HG03520 (cell line): ENCODE measurements around the gene PRMT7.

Experiments
- ATAC-seq: cut with Tn5 transposase; IDR thresholded peaks from one replicate; pipeline ENCODE4 v1.9.1; 2021; ENCODE audit warnings: mild to moderate bottlenecking, moderate library complexity; ENCODE audit not compliant: unreplicated experiment

The PRMT7 gene

DNA sequence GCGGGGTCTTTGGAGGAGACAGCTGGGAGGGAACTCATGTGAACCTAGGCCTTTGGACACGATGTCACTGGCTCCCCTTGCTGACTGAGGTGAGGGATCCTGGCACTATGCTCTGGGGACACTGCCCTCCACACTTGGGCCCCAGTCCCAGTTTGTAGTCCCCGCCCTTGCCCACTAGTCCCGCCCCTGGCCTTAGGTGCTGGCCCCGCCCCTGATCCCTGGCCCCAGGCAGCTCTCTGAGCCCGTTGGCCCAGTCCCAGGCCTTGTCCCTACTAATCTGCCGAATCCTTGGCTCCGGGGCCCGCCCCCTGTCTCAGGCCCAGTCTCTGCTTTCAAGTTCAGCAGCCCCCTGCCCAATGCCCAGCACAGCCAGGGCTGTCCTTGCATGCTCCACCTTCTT is 76.5 kb downstream of the PRMT7 start:
- no peak for ATAC-seq

GRCh38 chr16:68388124-68388523 is 77.3 kb downstream of the PRMT7 start:
- ATAC-seq = no peak

DNA sequence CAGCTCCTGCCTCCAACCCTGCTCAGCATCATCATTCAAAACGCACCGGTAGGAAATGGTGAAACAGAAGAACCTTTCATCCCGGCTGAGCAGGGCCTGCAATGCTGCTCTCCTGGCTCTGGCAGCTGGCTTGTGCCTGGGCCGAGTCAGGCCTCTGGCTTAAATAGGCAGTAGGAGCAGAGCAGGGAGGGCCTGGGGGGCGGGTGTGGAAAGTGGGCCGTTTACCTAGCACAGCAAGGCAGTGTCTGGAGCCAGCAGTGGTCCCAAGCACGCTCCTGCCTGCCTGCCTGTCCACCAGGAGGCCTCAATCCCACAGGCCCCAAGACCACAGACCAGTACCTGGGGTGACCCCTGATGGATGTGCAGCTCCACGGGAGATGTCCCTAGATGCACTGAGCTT is 78.2 kb downstream of the PRMT7 start:
- no peak for ATAC-seq

GRCh38 chr16:68389750-68390371 is 79.0 kb downstream of the PRMT7 start:
- no peak for ATAC-seq

DNA sequence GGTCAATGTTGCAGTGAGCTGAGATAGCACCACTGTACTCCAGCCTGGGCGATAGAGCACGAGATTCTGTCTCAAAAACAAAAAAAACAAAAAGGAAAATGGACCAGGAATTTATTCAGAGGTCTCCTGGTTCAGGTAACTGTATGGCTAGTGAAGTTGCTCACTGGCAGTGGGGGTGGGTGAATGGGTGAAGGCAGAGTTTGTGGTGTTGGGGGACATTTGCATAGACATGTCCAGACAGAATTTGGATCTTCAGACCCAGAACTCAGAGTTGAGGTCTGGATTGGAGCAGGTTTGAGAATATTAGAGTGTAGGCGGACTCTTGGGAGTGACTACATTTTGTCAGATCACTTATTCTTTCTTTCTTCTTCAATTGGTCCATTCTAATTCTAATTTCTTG is 82.5 kb downstream of the PRMT7 start:
- no peak for ATAC-seq

DNA sequence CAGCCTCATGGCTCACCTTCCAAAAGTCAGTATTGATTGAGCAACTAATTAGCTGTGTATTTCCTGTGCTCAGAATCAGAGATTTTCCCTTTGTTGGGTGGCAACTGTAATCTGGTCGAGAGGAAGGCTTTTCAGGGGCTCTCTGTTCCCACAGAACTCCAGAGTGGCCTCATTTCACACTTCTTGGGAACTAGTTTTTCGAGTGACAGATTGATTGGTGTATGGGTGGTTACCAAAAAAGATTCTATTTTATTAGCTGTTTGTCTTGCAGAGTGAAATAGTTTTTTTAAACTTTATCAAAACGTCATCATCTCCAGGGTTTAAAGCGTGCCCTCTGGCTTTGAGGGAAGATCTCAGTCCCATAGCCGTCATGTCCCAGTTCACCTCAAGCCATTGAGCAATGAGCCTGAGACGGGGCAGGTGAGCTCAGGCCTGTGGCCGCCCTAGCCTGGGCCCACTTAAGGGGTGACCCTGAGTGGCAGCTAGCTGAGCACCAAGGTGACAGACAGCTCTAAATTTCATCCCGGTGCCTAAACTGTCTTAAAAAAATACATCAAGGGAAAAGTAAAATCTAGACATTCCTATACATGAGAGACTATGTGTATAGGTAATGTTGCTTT is 84.5 kb downstream of the PRMT7 start:
- ATAC-seq = no peak

- ATAC-seq = no peak
Observed at GRCh38 chr16:68395815-68396214, 85.0 kb downstream of the PRMT7 start.

DNA sequence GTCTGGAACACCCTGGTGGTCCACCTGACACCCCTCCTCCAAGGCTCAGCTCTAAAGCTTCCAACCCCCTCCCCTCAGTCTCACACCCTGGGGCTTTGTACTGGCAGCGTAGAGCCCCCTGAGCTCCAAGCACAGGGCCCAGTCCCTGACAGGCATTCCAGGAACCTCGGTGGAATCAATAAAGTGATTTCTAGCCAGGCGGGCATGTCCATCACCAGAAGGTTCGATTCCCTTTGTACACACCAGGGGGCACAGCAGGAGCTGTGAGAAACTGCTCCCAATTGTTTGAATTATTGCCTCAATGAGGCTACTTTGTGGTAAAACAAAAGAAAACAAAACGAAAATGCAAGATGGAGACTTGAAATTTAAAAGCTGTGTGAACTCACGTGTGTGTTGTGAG is 85.7 kb downstream of the PRMT7 start:
- no peak for ATAC-seq

GRCh38 chr16:68397710-68398201 is 86.9 kb downstream of the PRMT7 start:
- no peak for ATAC-seq

- ATAC-seq = no peak
Observed at GRCh38 chr16:68399456-68399855, 88.6 kb downstream of the PRMT7 start.

GRCh38 chr16:68400083-68400923 is 89.5 kb downstream of the PRMT7 start:
- no peak for ATAC-seq

- ATAC-seq = no peak
Observed at GRCh38 chr16:68400924-68401460, 90.2 kb downstream of the PRMT7 start.

DNA sequence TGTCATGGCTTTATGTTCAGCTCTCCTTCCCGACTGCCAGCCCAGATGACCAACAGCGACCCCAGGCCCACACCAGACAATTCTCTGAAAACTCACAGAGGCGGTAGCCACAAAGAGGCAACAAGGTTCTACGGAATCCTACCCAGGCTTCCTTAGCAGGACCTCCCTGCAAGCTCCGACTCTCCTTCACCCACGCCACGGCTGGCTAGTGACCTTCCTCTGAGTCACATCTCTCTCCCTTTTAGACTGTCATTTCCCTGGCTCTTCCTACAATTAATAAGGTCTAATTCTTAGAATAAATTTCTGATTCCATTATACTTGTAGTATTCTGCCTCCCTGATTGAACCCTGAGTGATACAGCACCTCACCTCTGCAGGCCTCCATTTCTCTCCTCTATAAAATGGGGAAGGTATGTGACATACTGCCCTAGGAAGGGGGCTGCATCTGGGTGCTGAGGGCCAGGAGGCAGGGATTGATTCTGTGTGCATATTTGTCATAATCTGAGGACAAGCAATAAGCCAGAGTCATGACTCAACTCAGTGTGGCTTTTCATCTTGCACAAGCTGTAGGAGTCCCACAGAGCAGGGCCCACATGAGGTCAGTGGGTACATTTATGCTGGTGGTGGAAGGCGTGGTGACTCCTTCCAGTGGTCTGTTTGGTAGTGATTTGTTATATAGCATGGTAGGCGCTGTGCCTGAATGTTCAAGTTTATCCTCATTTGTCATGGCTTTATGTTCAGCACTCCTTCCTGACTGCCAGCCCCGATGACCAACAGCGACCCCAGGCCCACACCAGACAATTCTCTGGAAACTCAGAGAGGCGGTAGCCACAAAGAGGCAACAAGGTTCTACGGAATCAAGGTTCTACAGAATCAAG is 91.3 kb downstream of the PRMT7 start:
- no peak for ATAC-seq

DNA sequence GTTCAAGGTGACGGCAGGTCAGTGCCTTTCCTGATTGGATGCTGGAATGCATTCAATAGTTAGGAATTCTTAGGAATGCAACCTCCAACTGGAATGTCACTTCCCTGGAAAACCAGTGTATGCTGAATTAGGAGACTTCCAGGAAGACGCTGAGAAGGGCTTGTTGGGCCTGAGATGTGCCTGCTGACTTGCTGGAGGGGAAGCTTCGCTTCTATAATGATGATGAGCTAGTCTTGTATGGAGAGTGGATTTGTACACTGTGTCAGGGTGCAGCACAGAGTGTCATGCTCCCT is 91.9 kb downstream of the PRMT7 start:
- ATAC-seq = no peak

DNA sequence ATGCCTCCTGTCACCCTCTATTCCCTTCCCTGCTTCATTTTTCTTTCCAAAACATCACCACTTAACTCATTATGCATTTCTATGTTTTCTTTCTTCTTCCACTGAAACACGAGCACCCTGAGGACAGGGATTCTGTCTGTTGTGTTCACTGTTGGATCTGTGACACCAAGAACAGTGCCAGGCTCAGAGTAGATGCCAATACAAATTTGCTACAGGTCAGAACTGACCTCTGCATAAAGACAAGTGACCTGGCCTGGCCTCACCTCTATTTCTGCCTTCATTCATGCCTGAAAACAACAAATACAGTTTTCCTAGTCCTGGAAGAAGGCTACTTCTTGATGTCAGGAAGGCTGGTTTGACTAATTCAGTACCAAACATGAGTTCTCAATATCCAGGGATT is 92.4 kb downstream of the PRMT7 start:
- ATAC-seq = no peak

- ATAC-seq = no peak
Observed at GRCh38 chr16:68403704-68404103, 92.9 kb downstream of the PRMT7 start.

DNA sequence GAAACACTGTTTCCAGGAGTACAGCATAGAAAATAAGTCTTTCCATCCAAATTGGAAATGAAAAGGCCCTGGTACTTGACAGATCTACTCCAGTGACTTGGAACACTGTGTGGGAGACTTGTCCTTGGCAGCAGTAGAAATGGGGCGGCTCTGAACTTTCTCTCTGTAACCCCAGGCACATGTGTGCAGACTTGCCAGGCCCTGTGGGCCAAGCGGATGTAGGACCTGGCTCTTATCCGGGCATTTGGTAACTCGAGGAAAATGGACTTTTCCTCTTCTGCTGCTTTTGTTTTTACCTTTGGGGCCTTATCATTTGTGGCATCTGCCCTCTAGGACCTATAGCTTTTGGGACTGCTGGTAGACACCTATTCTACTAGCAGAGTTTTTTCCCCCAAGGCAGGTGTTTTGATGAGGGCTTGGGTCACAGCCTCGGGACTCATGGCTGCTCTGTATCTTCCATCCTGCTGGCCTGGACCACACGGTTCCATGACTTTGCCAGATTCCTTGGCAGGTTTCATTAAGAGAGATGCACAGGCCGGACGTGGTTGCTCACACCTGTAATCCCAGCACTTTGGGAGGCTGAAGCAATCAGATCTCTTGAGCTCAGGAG is 94.0 kb downstream of the PRMT7 start:
- ATAC-seq = no peak

- ATAC-seq = no peak
Observed at GRCh38 chr16:68406458-68407152, 95.8 kb downstream of the PRMT7 start.
